Neural progenitor cell (in vitro differentiated cells): ENCODE data around the gene ANKRD30B. TPM values are rescaled to one million over a fixed set of nuclear protein-coding genes. Genes with fewer than 3 reads are reported as not detected.

Experiments used
- DNase-seq: peaks from one replicate; pipeline ENCODE4 v3.0.0-alpha.2; 2016; ENCODE audit warnings: low spot score
- H2AFZ ChIP-seq: fragments of 200-600 bp; sonication (generic); replicated peaks from 2 replicates; pipeline ENCODE4 v1.6.1; 2016; ENCODE audit warnings: antibody characterized with exemption
- H3F3A ChIP-seq: fragments of 200-600 bp; sonication (generic); 2 replicates; pipeline ENCODE4 v1.6.1; 2016; ENCODE audit warnings: antibody characterized with exemption, low read depth
- H3K27ac ChIP-seq: fragments of 200-600 bp; sonication (generic); 2 replicates; pipeline ENCODE4 v1.5.1; 2016; ENCODE audit warnings: mild to moderate bottlenecking
- H3K27me3 ChIP-seq: fragments of 200-600 bp; sonication (generic); 2 replicates; pipeline ENCODE4 v1.6.1; 2016; ENCODE audit warnings: mild to moderate bottlenecking, moderate library complexity
- H3K36me3 ChIP-seq: fragments of 200-600 bp; sonication (generic); 2 replicates; pipeline ENCODE4 v1.5.1; 2016
- H3K4me1 ChIP-seq: fragments of 200-600 bp; sonication (generic); 2 replicates; pipeline ENCODE4 v1.6.1; 2016; ENCODE audit warnings: mixed run types
- H3K4me2 ChIP-seq: fragments of 200-600 bp; sonication (generic); 2 replicates; pipeline ENCODE4 v1.6.1; 2016
- H3K4me3 ChIP-seq: fragments of 200-600 bp; sonication (generic); 2 replicates; pipeline ENCODE4 v1.5.1; 2016
- H3K79me2 ChIP-seq: fragments of 200-600 bp; sonication (generic); 2 replicates; pipeline ENCODE4 v1.6.1; 2016; ENCODE audit warnings: low read depth
- H3K9ac ChIP-seq: fragments of 200-600 bp; sonication (generic); 2 replicates; pipeline ENCODE4 v1.6.1; 2016
- H3K9me3 ChIP-seq: fragments of 200-600 bp; sonication (generic); 2 replicates; pipeline ENCODE4 v1.5.1; 2016; ENCODE audit warnings: low read depth
- H4K20me1 ChIP-seq: fragments of 200-600 bp; sonication (generic); 2 replicates; pipeline ENCODE4 v1.6.1; 2016; ENCODE audit warnings: low read depth
- H3K27ac Mint-ChIP-seq: 3 replicates; pipeline ENCODE4 v1.8.0; 2021; ENCODE audit warnings: mixed read lengths
- H3K27me3 Mint-ChIP-seq: 2 replicates; pipeline ENCODE4 v1.8.0; 2022; ENCODE audit warnings: low read depth, mild to moderate bottlenecking, inconsistent platforms, moderate library complexity, mixed read lengths; ENCODE audit not compliant: insufficient read depth
- H3K36me3 Mint-ChIP-seq: 3 replicates; pipeline ENCODE4 v1.8.0; 2021; ENCODE audit warnings: mixed read lengths
- H3K4me1 Mint-ChIP-seq: 3 replicates; pipeline ENCODE4 v1.8.0; 2021; ENCODE audit warnings: mixed read lengths
- H3K4me3 Mint-ChIP-seq: 3 replicates; pipeline ENCODE4 v1.8.0; 2021; ENCODE audit warnings: mild to moderate bottlenecking, moderate library complexity, mixed read lengths
- H3K9me3 Mint-ChIP-seq: 3 replicates; pipeline ENCODE4 v1.8.0; 2020; ENCODE audit warnings: mixed read lengths
- EZH2 ChIP-seq: fragments of 200-600 bp; sonication (generic); IDR thresholded peaks from 2 replicates; pipeline ENCODE4 v1.6.1; 2017; ENCODE audit warnings: antibody characterized with exemption, mild to moderate bottlenecking, moderate library complexity
- EZH2phosphoT487 ChIP-seq: fragments of 200-600 bp; sonication (generic); IDR thresholded peaks from 2 replicates; pipeline ENCODE4 v1.6.1; 2017; ENCODE audit warnings: antibody characterized with exemption
- total RNA-seq: library from RNA; depleted of rRNA; stranded (reverse); fragments of >200 nt; gene quantifications from 2 replicates; pipeline ENCODE4 v1.2.3, GENCODE V29; 2015; ENCODE audit warnings: low replicate concordance
- TF ChIP-seq, protein P1 (sequence below): fragments of 200-600 bp; sonication (generic); IDR thresholded peaks from 2 replicates; pipeline ENCODE4 v1.5.1; 2017; ENCODE audit warnings: antibody characterized with exemption, mild to moderate bottlenecking

The ANKRD30B gene
- total RNA-seq, 1 donor from 2014 or later, result not detected

DNA sequence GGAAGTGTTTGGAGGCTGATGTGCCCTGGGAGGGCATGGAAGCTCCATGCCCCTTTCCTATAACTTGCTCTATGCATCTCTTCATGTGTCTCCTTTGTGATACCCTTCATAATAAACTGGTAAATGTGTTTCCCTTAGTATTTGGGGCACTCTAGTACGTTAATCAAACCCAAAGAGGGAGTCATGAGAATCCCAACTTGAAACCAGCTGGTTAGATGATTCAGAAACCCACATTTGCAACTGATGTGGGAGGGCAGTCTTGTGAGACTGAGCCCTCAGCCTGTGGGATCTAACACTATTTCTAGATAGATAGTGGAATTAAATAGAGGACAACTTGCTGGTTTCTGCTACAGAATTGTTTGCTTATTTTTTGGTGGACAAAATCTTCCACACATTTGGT, 20.3 kb downstream of the ANKRD30B start:
- DNase-seq, result no peak
- no peaks in the 10 kb centered on the region for H3K36me3 Mint-ChIP-seq
- Histone ChIP-seq H3K36me3 (no peaks in the 10 kb centered on the region), H3K4me1 (no peaks in the 10 kb centered on the region), H3K9ac (no peak overlapping the region), H3F3A (no peaks in the 10 kb centered on the region), H3K4me3 (no peak overlapping the region), H4K20me1 (no peaks in the 10 kb centered on the region), H3K27ac (no peak overlapping the region), H2AFZ (no peak overlapping the region), H3K4me2 (no peak overlapping the region), H3K79me2 (no peaks in the 10 kb centered on the region), H3K9me3 (peaks cover 29% of the 10 kb centered on the region), H3K27me3 (no peaks in the 10 kb centered on the region)
- no peak overlapping the region for H3K4me3 Mint-ChIP-seq
- peaks cover 29% of the 10 kb centered on the region for H3K9me3 Mint-ChIP-seq
- H3K27me3 Mint-ChIP-seq, result peaks cover 3% of the 10 kb centered on the region
- H3K27ac Mint-ChIP-seq, result no peak overlapping the region
- no peaks in the 10 kb centered on the region for H3K4me1 Mint-ChIP-seq
- TF ChIP-seq EZH2 (no peak), EZH2phosphoT487 (no peak)
- TF ChIP-seq, protein P1, sequence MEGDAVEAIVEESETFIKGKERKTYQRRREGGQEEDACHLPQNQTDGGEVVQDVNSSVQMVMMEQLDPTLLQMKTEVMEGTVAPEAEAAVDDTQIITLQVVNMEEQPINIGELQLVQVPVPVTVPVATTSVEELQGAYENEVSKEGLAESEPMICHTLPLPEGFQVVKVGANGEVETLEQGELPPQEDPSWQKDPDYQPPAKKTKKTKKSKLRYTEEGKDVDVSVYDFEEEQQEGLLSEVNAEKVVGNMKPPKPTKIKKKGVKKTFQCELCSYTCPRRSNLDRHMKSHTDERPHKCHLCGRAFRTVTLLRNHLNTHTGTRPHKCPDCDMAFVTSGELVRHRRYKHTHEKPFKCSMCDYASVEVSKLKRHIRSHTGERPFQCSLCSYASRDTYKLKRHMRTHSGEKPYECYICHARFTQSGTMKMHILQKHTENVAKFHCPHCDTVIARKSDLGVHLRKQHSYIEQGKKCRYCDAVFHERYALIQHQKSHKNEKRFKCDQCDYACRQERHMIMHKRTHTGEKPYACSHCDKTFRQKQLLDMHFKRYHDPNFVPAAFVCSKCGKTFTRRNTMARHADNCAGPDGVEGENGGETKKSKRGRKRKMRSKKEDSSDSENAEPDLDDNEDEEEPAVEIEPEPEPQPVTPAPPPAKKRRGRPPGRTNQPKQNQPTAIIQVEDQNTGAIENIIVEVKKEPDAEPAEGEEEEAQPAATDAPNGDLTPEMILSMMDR, result no peak

- H3K27ac ChIP-seq, result no peak overlapping the region
- peaks cover 28% of the 10 kb centered on the region for H3K9me3 Mint-ChIP-seq
- no peaks in the 10 kb centered on the region for H3K79me2 ChIP-seq
- H4K20me1 ChIP-seq, result no peaks in the 10 kb centered on the region
- H3K36me3 ChIP-seq, result no peaks in the 10 kb centered on the region
- H3F3A ChIP-seq, result no peaks in the 10 kb centered on the region
- DNase-seq, result no peak
- peaks cover 33% of the 10 kb centered on the region for H3K9me3 ChIP-seq
- no peak for TF ChIP-seq EZH2phosphoT487
- TF ChIP-seq, protein P1, result no peak
- TF ChIP-seq EZH2, result no peak
- H2AFZ ChIP-seq, result no peak overlapping the region
- no peaks in the 10 kb centered on the region for H3K4me1 ChIP-seq
- H3K27me3 Mint-ChIP-seq, result no peaks in the 10 kb centered on the region
- H3K27me3 ChIP-seq, result no peaks in the 10 kb centered on the region
- no peak overlapping the region for H3K4me3 Mint-ChIP-seq
- H3K27ac Mint-ChIP-seq, result no peak overlapping the region
- no peak overlapping the region for H3K9ac ChIP-seq
- no peaks in the 10 kb centered on the region for H3K36me3 Mint-ChIP-seq
- no peaks in the 10 kb centered on the region for H3K4me1 Mint-ChIP-seq
- no peak overlapping the region for H3K4me2 ChIP-seq
- no peak overlapping the region for H3K4me3 ChIP-seq
Observed at GRCh38 chr18:14769381-14769780, 21.4 kb downstream of the ANKRD30B start.

DNA sequence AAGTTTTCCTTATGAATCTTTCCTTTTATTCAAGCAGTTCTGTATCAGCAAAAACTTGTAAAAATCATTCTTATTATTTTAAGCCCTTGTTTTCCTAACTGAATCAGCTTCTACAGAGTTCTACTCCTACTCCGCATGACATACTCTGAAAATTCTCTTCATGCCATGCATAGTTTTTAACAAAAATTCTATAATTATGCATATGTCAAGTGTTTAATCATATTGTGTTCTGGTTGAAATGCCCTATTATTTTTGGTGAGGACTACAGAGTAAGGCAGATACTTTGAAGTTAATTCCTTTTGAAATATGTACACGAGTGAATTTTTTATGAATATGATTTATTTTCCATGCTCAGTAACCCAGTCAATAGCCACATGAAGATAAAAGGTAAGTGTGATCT, 28.8 kb downstream of the ANKRD30B start:
- peaks cover 23% of the 10 kb centered on the region for H3K9me3 Mint-ChIP-seq
- H3K4me1 ChIP-seq, result no peaks in the 10 kb centered on the region
- H3K4me1 Mint-ChIP-seq, result no peaks in the 10 kb centered on the region
- no peak overlapping the region for H2AFZ ChIP-seq
- H3K4me3 Mint-ChIP-seq, result no peak overlapping the region
- H3K9me3 ChIP-seq, result peaks cover 39% of the 10 kb centered on the region
- TF ChIP-seq EZH2phosphoT487, result no peak
- no peak for TF ChIP-seq EZH2
- TF ChIP-seq, protein P1, result no peak
- H3K27ac Mint-ChIP-seq, result no peak overlapping the region
- H3K9ac ChIP-seq, result no peak overlapping the region
- no peaks in the 10 kb centered on the region for H4K20me1 ChIP-seq
- no peaks in the 10 kb centered on the region for H3K27me3 Mint-ChIP-seq
- no peaks in the 10 kb centered on the region for H3F3A ChIP-seq
- H3K4me3 ChIP-seq, result no peak overlapping the region
- no peaks in the 10 kb centered on the region for H3K36me3 Mint-ChIP-seq
- H3K4me2 ChIP-seq, result no peak overlapping the region
- H3K27ac ChIP-seq, result no peak overlapping the region
- DNase-seq, result no peak
- H3K36me3 ChIP-seq, result no peaks in the 10 kb centered on the region
- no peaks in the 10 kb centered on the region for H3K79me2 ChIP-seq
- no peaks in the 10 kb centered on the region for H3K27me3 ChIP-seq
